ENCODE results near the gene SARS1. TPM values are rescaled to one million over a fixed set of nuclear protein-coding genes. Genes with fewer than 3 reads are reported as not detected.

Gene SARS1
- 424 and 510 TPM in 2 replicates for total RNA-seq

GRCh38 chr1:109213824-109214693 lies at the start of gene SARS1:
TSS of gene SARS1 (plus strand) at chr1:109213918. CDS start at chr1:109213993, 75 bp downstream.

GRCh38 chr1:109248797-109249629 lies 35.3 kb downstream of the SARS1 start, which contains the start of gene CELSR2:
TSS of gene CELSR2 (plus strand) at chr1:109249539. CDS start at chr1:109250080, 541 bp downstream.

GRCh38 chr1:109282952-109283747 lies 69.4 kb downstream of the SARS1 start, which contains the start of gene PSRC1:
TSS of gene PSRC1 (minus strand) at chr1:109283145.

Other genes with a start within 250 kb of the SARS1 start
- 18.8 and 19.6 TPM in 2 replicates for gene WDR47, start 171.8 kb upstream of the SARS1 start, total RNA-seq
- 118 and 137 TPM in 2 replicates for gene TAF13, start 137.9 kb upstream of the SARS1 start, total RNA-seq
- 24.0 and 33.6 TPM in 2 replicates for gene TMEM167B, start 123.2 kb upstream of the SARS1 start, total RNA-seq
- 0.44 and 0.50 TPM in 2 replicates for gene ELAPOR1, start 99.8 kb upstream of the SARS1 start, total RNA-seq
- gene CELSR2, start 35.6 kb downstream of the SARS1 start, total RNA-seq = 1.00 and 3.4 TPM in 2 replicates
- gene PSRC1, start 69.2 kb downstream of the SARS1 start, total RNA-seq = 6.4 and 17.3 TPM in 2 replicates
- not detected in 2 replicates for gene MYBPHL, start 93.1 kb downstream of the SARS1 start, total RNA-seq
- 5.8 and 12.6 TPM in 2 replicates for gene SORT1, start 184.0 kb downstream of the SARS1 start, total RNA-seq
- 57.1 and 72.8 TPM in 2 replicates for gene PSMA5, start 212.5 kb downstream of the SARS1 start, total RNA-seq

All from uterine smooth muscle cell (primary cell).